ENCODE measurements around the gene STAG1.

GRCh38 chr3:136716629-136717028 lies 35.5 kb downstream of the STAG1 start:
- TF ChIP-seq EZH2 (IDR thresholded peaks at IDR 0.05; ENCODE audit: low read depth, unreplicated experiment) (no peak), CTCF (conservative IDR thresholded peaks at IDR 0.05; ENCODE audit: low read depth in 2 of 2) (no peak), EZH2phosphoT487 (IDR thresholded peaks at IDR 0.05; ENCODE audit: unreplicated experiment) (no peak), POLR2AphosphoS5 (IDR thresholded peaks at IDR 0.05; ENCODE audit: low read depth) (no peak), REST (IDR thresholded peaks at IDR 0.05; ENCODE audit: unreplicated experiment) (no peak), CREB1 (CRISPR knock-in tag; IDR thresholded peaks at IDR 0.05; ENCODE audit: low read depth) (no peak), JUNB (IDR thresholded peaks at IDR 0.05; ENCODE audit: unreplicated experiment) (no peak), STAT1 (IDR thresholded peaks at IDR 0.05; ENCODE audit: unreplicated experiment) (no peak), ETS1 (IDR thresholded peaks at IDR 0.05) (no peak), ZNF114 (CRISPR knock-in tag; IDR thresholded peaks at IDR 0.05) (no peak), NANOG (IDR thresholded peaks at IDR 0.05; ENCODE audit: borderline replicate concordance) (no peak), ZNF462 (CRISPR knock-in tag; IDR thresholded peaks at IDR 0.05) (no peak)
